Naive thymus-derived CD8-positive, alpha-beta T cell (primary cell): ENCODE results near the gene MEF2D. TPM values are rescaled to one million over a fixed set of nuclear protein-coding genes. Genes with fewer than 3 reads are reported as not detected.
A peak's percentile ranks its signal among the peaks of the same experiment; 100 is the strongest.

Experiments
- ATAC-seq, 2 donors: fragments of 150-1000 bp; cut with Tn5 transposase in 1 of 2; sonication (Bioruptor Pico), chemical (Tn5 transposase) in 1 of 2; 1 replicate in 1 of 2; 2 replicates in 1 of 2; pipeline ENCODE4 v1.10.0; 2021; ENCODE audit warnings: mild to moderate bottlenecking in 2 of 2, moderate library complexity in 2 of 2
- POLR2A ChIA-PET: fragments of 350-600 bp; sonication (Branson Sonifier 250); formaldehyde crosslinking; loops from one replicate; lab custom pipeline; 2021; ENCODE audit warnings: antibody characterized with exemption; lab: Charles Lee
- DNase-seq, 10 donors: peaks; one replicate each; pipeline versions ENCODE4 v3.0.0 to v3.0.0-alpha.2; 2020 to 2022
- H3K27ac Mint-ChIP-seq, 10 donors: one replicate each; pipeline ENCODE4 v1.8.0; 2020 to 2022; ENCODE audit warnings: mild to moderate bottlenecking in 10 of 10, mixed read lengths in 10 of 10, moderate library complexity in 4 of 10, inconsistent platforms in 1 of 10
- H3K27me3 Mint-ChIP-seq, 5 donors: one replicate each; pipeline ENCODE4 v1.8.0; 2021 to 2022; ENCODE audit warnings: mixed read lengths in 5 of 5
- H3K36me3 Mint-ChIP-seq, 3 donors: one replicate each; pipeline ENCODE4 v1.8.0; 2020 to 2022; ENCODE audit warnings: mixed read lengths in 3 of 3, mild to moderate bottlenecking in 2 of 3, inconsistent platforms in 1 of 3
- H3K4me1 Mint-ChIP-seq, 4 donors: one replicate each; pipeline ENCODE4 v1.8.0; 2021 to 2022; ENCODE audit warnings: mixed read lengths in 4 of 4
- H3K4me3 Mint-ChIP-seq, 10 donors: one replicate each; pipeline ENCODE4 v1.8.0; 2020 to 2022; ENCODE audit warnings: mild to moderate bottlenecking in 10 of 10, mixed read lengths in 10 of 10, moderate library complexity in 6 of 10, inconsistent platforms in 1 of 10
- H3K9me3 Mint-ChIP-seq, 9 donors: one replicate each; pipeline ENCODE4 v1.8.0; 2020 to 2022; ENCODE audit warnings: mixed read lengths in 9 of 9, mild to moderate bottlenecking in 3 of 9, inconsistent platforms in 1 of 9, moderate library complexity in 1 of 9
- polyA plus RNA-seq, 3 donors: library from polyadenylated mRNA; unstranded; fragments of 300-500 nt; fragmentation: Illumina TruSeq; gene quantifications; one replicate each; pipeline ENCODE4 v1.2.3, GENCODE V29; 2021
- total RNA-seq, 8 experiments: library from RNA in 2 of 8; stranded (reverse) in 2 of 8; gene quantifications; one replicate each; pipeline ENCODE4 v1.2.3 and lab custom pipeline; 2021 to 2026

The MEF2D gene
- 10 to 100 TPM; 69.4 to 73.2 TPM for total RNA-seq
- 10 to 100 TPM in 1 of 3 donors, 1 to 10 TPM in 2; 6.4 to 12.6 (median 6.7) TPM for polyA plus RNA-seq
- 27.5 to 112 (median 52.8) reads per million in 6 experiments for total RNA-seq (lab: John Stamatoyannopoulos, UW)

DNA sequence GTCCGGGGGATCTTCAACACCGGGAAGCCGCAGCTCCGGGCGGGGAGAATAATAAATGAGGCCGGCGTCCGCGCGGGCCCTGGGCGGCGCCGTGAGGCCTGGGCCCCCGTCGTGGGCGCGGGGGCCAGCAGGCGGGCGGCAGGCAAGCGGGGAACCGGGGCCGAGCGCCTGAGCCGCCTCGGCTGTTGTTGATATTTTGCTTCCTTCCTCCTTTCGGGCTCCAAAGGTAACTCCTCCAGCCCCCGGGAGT, at the start of gene MEF2D:
Gene MEF2D, minus strand, starts transcription at position 233 of the 250 bp plus-strand sequence. CDS start 17,483 bp downstream, outside the sequence.
- POLR2A ChIA-PET = interaction anchor here (0.5 to 14.8 kb wide), 29 partner anchors 9 to 524 kb away, joined by 3 to 359 read pairs (median 8); partner anchors contain the start of genes CCT3, GPATCH4, HDGF and ISG20L2
- peak within 1 kb of the TSS; percentile 78 to 98 (median 92) for H3K4me3 Mint-ChIP-seq
- peak within 1 kb of the TSS; percentile 95 to 100 (median 99) for H3K27ac Mint-ChIP-seq
- peaks cover 0 to 5% (median 0%) of the 10 kb centered on the region in 5 donors for H3K27me3 Mint-ChIP-seq
- peaks cover 0 to 10% (median 4%) of the 10 kb centered on the region in 3 donors for H3K36me3 Mint-ChIP-seq
- ATAC-seq (no peak), DNase-seq (no peak)
- no peaks in the 10 kb centered on the region for H3K9me3 Mint-ChIP-seq
- H3K4me1 Mint-ChIP-seq = peaks cover 50 to 76% (median 74%) of the 10 kb centered on the region in 4 donors

DNA sequence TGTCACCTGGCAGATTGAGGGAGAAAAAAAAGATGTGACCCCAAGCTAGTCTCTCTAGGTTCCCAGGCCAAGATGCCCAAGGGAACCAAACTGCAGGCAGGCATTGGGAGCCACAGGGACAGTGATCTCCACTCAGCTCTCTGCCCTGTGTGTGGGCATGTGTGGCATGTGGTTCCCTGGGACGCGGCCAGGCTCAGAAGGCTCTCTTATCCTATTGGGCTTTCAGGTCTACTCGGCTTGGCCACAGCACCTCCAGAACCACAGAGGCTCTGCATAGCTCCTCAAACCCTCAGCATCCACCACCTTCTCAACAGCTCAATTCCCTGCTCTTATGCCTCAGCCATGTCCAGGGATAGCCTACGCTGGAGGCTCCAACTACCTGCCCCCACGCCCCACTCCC, 49.8 kb upstream of the MEF2D start:
- H3K9me3 Mint-ChIP-seq = no peaks in the 10 kb centered on the region
- H3K4me1 Mint-ChIP-seq = peaks cover 0 to 26% (median 3%) of the 10 kb centered on the region in 4 donors
- H3K36me3 Mint-ChIP-seq = no peaks in the 10 kb centered on the region
- peak overlapping the region in 1 of 10 donors; percentile 3 for H3K27ac Mint-ChIP-seq
- ATAC-seq (no peak), DNase-seq (no peak)
- no peak overlapping the region for H3K4me3 Mint-ChIP-seq
- no peaks in the 10 kb centered on the region for H3K27me3 Mint-ChIP-seq
- POLR2A ChIA-PET = interaction anchor here (1.5 kb wide), 2 partner anchors 31 to 46 kb away, joined by 3 read pairs; no protein-coding TSS in a partner anchor

DNA sequence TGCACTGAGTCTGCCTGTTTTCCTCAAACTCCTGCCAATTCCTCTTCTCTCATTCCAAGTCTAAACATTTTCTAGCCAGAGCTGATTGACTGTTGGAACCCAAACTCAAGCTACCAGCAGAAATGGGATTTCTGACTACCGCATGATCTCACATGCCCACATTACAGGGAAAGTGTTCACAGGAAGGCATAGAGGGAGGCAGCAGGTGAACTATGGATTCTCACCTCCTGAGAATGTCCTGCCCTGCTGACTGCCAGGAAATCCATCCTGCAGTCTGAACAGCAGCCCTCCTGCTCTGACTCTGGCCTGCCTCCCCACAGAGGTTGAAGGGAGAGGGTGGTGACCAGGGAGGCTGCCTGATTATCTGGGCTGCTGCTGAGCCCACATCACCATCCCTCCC, 49.3 kb upstream of the MEF2D start:
- no peak for ATAC-seq
- Mint-ChIP-seq H3K27ac (peak overlapping the region in 1 of 10 donors; percentile 24), H3K36me3 (no peaks in the 10 kb centered on the region), H3K4me1 (peaks cover 0 to 26% (median 4%) of the 10 kb centered on the region in 4 donors), H3K4me3 (no peak overlapping the region), H3K27me3 (no peaks in the 10 kb centered on the region), H3K9me3 (no peaks in the 10 kb centered on the region)
- DNase-seq = no peak
- POLR2A ChIA-PET = interaction anchor here (1.5 kb wide), 2 partner anchors 32 to 45 kb away, joined by 3 read pairs; no protein-coding TSS in a partner anchor

DNA sequence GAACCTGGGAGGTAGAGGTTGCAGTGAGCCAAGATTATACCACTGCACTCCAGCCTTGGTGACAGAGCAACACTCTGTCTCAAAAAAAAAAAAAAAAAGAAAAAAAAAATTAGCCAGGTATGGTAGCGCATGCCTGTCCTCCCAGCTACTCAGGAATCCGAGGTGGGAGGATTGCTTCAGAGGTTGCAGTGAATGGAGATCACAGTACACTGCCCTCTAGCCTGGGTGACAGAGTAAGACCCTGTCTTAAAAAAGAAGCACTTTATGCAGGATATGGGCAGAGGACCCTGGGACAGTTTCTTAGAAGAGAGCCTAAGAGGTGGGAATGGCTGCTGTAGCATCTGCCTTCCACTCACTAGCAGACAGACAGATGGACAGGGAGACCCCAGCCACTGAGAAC, 48.8 kb upstream of the MEF2D start:
- no peak for DNase-seq
- H3K4me3 Mint-ChIP-seq = no peak overlapping the region
- ATAC-seq = peak; percentile 39 to 41
- peaks cover 0 to 26% (median 6%) of the 10 kb centered on the region in 4 donors for H3K4me1 Mint-ChIP-seq
- POLR2A ChIA-PET = interaction anchor here (1.5 kb wide), 1 partner anchor 45 kb away, joined by 3 read pairs; no protein-coding TSS in a partner anchor
- H3K27me3 Mint-ChIP-seq = no peaks in the 10 kb centered on the region
- no peaks in the 10 kb centered on the region for H3K36me3 Mint-ChIP-seq
- H3K9me3 Mint-ChIP-seq = no peaks in the 10 kb centered on the region
- H3K27ac Mint-ChIP-seq = peak overlapping the region in 1 of 10 donors; percentile 24

DNA sequence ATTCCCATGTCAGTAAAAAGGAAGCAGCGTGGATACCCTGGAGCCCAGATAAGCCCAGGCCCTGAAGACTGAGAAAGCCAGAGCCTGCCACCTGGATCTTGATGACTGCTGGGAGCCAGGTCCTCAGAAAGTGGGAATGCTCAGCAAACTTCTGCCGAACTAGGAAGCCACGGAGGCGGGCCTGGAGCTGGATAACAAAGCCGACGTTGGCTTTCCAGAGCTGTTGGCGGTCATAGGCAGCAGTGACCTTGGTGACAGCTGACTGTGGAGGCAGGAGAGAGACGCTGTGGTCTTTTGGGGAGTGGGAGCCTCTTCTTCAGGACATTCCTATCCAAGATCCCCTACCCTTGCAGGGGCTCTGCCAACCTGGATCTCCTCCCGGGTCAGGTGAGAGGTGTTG, 47.4 kb upstream of the MEF2D start:
- Mint-ChIP-seq H3K27me3 (no peaks in the 10 kb centered on the region), H3K4me1 (peaks cover 0 to 22% (median 4%) of the 10 kb centered on the region in 4 donors), H3K36me3 (no peaks in the 10 kb centered on the region), H3K27ac (no peak overlapping the region), H3K9me3 (no peaks in the 10 kb centered on the region), H3K4me3 (no peak overlapping the region)
- ATAC-seq = no peak
- POLR2A ChIA-PET = interaction anchor here (1.9 kb wide), 1 partner anchor 23 kb away, joined by 5 read pairs; no protein-coding TSS in a partner anchor
- no peak for DNase-seq

DNA sequence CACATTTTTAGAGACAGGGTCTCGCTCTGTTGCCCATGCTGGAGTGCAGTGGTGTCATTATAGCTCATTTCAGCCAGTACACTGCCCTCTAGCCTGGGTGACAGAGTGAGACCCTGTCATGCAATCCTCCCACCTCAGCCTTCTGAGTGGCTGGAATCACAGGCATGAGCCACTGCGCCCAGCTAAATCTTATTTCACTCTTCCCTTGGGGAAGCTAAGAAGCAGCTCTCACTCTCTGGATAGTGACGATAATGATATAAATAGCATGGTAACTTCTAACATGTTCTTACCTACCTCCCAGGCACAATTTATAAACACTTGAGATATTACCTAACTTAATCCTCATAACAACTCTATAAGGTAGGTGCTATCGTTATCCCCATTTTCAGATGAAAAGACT, 46.9 kb upstream of the MEF2D start:
- H3K4me3 Mint-ChIP-seq = no peak overlapping the region
- peaks cover 0 to 19% (median 4%) of the 10 kb centered on the region in 4 donors for H3K4me1 Mint-ChIP-seq
- no peak overlapping the region for H3K27ac Mint-ChIP-seq
- ATAC-seq (no peak), DNase-seq (no peak)
- H3K27me3 Mint-ChIP-seq = no peaks in the 10 kb centered on the region
- H3K36me3 Mint-ChIP-seq = no peaks in the 10 kb centered on the region
- POLR2A ChIA-PET = interaction anchor here (1.9 kb wide), 1 partner anchor 22 kb away, joined by 5 read pairs; no protein-coding TSS in a partner anchor
- H3K9me3 Mint-ChIP-seq = no peaks in the 10 kb centered on the region

DNA sequence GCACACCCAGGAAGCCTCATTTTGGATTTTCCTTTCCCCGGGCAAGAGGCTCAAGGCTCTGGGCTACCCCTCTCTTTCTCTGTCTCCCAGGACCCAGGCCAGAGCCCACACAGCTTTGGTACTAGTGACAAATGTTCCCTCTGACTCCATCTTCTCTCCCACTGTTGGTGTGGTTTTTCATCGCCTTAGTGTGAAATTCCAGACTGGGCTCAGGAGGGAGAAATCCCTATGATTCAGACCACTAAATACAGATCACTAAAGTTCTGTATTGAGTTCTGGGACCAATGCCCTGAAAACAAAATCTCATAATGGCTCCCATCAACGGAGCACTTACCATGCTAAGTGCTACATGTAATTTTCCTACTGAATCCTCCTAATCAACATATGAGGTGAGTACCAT, 45.7 kb upstream of the MEF2D start:
- peaks cover 0 to 7% (median 3%) of the 10 kb centered on the region in 4 donors for H3K4me1 Mint-ChIP-seq
- ATAC-seq (no peak), DNase-seq (no peak)
- no peaks in the 10 kb centered on the region for H3K27me3 Mint-ChIP-seq
- no peak overlapping the region for H3K4me3 Mint-ChIP-seq
- POLR2A ChIA-PET = interaction anchor here (1.9 kb wide), 1 partner anchor 21 kb away, joined by 5 read pairs; no protein-coding TSS in a partner anchor
- H3K27ac Mint-ChIP-seq = no peak overlapping the region
- no peaks in the 10 kb centered on the region for H3K9me3 Mint-ChIP-seq
- H3K36me3 Mint-ChIP-seq = no peaks in the 10 kb centered on the region

DNA sequence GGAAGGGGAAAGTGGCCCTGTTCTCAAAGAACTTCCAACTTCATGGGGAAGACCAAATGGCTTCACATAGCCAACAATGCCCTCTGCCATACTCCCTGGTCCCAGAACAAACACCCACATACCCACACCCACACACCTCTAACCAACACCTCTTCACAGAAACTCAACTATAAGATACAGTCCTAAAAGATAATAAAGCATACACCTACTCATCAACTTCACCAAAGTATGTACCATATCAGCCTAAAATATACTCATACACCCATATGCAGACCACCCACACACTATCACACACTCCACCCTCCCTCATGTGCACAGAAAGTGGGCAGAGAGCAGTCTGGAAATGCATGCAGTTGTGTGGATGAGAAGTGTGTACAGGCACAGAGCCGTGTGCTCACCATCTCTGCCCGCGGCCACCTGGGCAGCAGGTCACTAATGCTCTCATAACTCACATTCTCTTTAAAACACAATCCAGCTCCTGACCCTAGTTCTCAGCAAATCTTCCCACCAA, 44.1 kb upstream of the MEF2D start:
- Mint-ChIP-seq H3K9me3 (no peaks in the 10 kb centered on the region), H3K27ac (peak overlapping the region in 1 of 10 donors; percentile 43)
- POLR2A ChIA-PET = no interaction called here

DNA sequence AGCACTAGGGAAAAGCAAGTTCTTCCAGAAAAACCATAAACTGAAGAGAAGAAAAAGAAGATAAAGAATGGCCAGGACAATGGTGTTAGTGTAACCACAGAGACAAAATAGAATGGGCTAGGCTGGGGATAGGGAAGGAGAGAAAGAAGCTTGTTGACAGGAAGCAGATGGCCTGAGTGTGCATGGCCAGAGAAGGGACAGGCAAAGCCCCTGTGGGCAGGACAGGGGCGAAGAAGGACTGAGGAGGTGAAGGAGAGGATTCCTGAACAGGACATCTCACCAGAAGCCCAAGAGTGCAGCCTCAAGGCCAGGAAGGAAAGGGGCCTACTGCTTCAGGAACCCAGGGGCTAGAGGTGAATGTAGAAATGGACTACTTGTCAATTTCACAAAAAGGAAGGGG, 42.5 kb upstream of the MEF2D start:
- POLR2A ChIA-PET = no interaction called here
- Mint-ChIP-seq H3K36me3 (no peaks in the 10 kb centered on the region), H3K4me3 (no peak overlapping the region), H3K27ac (peak overlapping the region in 4 of 10 donors; percentile 15 to 58 (median 52)), H3K9me3 (no peaks in the 10 kb centered on the region), H3K27me3 (no peaks in the 10 kb centered on the region), H3K4me1 (peaks cover 3 to 10% (median 7%) of the 10 kb centered on the region in 4 donors)
- no peak for ATAC-seq
- no peak for DNase-seq

More for the DNA sequence above, 44.1 kb upstream of the MEF2D start:
- ATAC-seq (no peak), DNase-seq (no peak)
- Mint-ChIP-seq H3K4me1 (peaks cover 0 to 6% (median 3%) of the 10 kb centered on the region in 4 donors), H3K36me3 (no peaks in the 10 kb centered on the region), H3K27me3 (no peaks in the 10 kb centered on the region), H3K4me3 (no peak overlapping the region)

DNA sequence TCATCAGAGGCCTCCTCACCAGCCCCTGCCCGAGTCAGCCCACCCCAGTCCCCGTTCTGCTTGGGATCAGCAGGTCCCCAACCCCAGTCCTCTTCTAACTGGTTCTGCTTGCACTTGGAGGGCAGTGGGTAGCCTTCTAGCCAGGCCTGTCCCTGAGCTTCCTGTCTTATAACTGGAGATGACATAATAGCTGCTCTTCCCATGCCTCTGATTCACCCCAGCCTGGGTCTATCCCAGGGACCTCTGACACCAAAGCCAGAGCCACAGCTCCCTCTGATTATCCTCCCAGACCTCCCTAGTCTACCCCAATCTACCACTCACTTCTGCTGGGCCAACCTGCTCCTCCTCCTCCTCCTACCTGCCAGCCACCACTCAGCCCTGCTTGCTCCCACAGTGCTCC, 40.4 kb upstream of the MEF2D start:
- no peak for ATAC-seq
- peaks cover 3 to 10% (median 7%) of the 10 kb centered on the region in 4 donors for H3K4me1 Mint-ChIP-seq
- H3K4me3 Mint-ChIP-seq = no peak overlapping the region
- peaks cover 0 to 2% (median 0%) of the 10 kb centered on the region in 5 donors for H3K27me3 Mint-ChIP-seq
- POLR2A ChIA-PET = interaction anchor here (0.6 to 1.2 kb wide), 2 partner anchors 36 to 40 kb away, joined by 3 read pairs; partner anchors contain the start of gene MEF2D
- DNase-seq = no peak
- no peaks in the 10 kb centered on the region for H3K9me3 Mint-ChIP-seq
- H3K36me3 Mint-ChIP-seq = no peaks in the 10 kb centered on the region
- H3K27ac Mint-ChIP-seq = peak overlapping the region in 4 of 10 donors; percentile 22 to 69 (median 38)

DNA sequence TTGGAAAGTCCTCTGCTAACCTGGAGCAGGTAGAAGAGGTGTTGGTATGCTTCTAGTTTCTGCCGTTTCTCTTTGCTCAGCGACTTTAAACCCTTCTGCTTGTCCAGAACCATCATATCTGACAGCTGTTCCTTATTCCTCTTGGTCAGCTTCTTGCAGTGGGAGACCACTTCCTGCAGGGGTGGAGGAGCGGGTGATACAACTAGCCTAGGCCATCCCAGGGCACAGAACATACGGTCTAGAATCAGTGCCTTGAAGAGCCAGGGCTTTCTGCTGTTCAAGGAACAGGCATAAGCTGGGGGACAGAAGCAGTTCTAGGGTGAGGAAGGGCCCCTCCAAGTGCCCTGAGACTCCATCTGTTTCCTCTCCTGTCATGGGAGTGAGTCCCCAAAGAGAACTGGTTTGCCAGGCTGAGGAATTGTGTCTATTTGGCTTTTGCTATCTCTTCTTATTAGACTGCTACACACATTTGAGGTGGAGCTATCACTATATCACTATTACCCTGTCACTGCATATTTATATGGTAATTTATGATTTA, 39.3 kb upstream of the MEF2D start:
- H3K9me3 Mint-ChIP-seq = no peaks in the 10 kb centered on the region
- POLR2A ChIA-PET = interaction anchor here (1.2 kb wide), 2 partner anchors 15 to 35 kb away, joined by 3 read pairs; no protein-coding TSS in a partner anchor
- H3K27me3 Mint-ChIP-seq = peaks cover 0 to 2% (median 0%) of the 10 kb centered on the region in 5 donors
- peaks cover 3 to 10% (median 7%) of the 10 kb centered on the region in 4 donors for H3K4me1 Mint-ChIP-seq
- DNase-seq (no peak), ATAC-seq (no peak)
- H3K27ac Mint-ChIP-seq = no peak overlapping the region
- H3K4me3 Mint-ChIP-seq = no peak overlapping the region
- no peaks in the 10 kb centered on the region for H3K36me3 Mint-ChIP-seq

DNA sequence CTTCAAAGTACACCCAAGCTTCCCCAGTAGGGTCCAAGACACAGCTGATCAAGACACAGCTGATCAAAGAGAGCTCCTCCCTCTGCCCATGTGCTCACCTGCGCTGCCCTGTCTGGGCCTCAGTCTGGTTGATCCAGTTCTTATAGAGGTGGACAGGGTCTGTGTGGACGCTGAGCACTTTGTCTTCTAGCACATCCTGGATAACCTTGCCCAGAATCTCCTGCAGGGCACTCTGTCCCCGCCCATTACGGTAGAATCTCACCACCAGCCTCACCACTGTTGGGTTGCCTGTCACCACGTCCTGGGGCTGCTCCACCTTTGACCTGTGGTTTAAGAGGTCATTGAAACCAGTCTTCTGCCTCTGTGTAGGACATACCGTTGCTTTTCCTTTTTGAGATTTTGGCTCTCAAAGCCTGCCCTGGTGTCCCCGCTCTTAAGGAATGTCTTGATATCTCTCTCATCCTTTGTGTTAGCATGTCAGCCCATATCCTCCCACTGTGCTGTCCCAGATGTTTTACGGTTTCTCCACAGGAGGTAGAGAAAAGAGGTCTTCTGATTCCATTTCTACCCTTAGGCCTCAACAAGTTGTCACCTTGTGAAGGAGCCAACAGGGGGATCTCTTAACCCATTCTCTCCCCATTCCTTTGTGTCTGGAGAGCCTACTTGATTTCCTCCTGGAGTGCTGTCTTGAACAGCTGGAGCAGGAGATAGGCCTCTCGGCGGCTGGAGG, 38.3 kb upstream of the MEF2D start:
- no peak overlapping the region for H3K27ac Mint-ChIP-seq
- H3K9me3 Mint-ChIP-seq = no peaks in the 10 kb centered on the region
- no peak for ATAC-seq
- peaks cover 0 to 2% (median 0%) of the 10 kb centered on the region in 5 donors for H3K27me3 Mint-ChIP-seq
- H3K36me3 Mint-ChIP-seq = no peaks in the 10 kb centered on the region
- H3K4me1 Mint-ChIP-seq = peaks cover 3 to 10% (median 5%) of the 10 kb centered on the region in 4 donors
- POLR2A ChIA-PET = no interaction called here
- DNase-seq = no peak
- no peak overlapping the region for H3K4me3 Mint-ChIP-seq
